GM23338 (cell line): ENCODE measurements around the gene PYGO2.

Experiments used
- CREB1 ChIP-seq: fragments of 250-450 bp; sonication (Bioruptor Pico); IDR thresholded peaks from 2 replicates; pipeline ENCODE4 v1.5.0; 2020; ENCODE audit warnings: low read depth, mild to moderate bottlenecking, moderate library complexity
- CTCF ChIP-seq, 2 experiments: fragments of 200-600 bp in 1 of 2; sonication (generic) in 1 of 2; conservative IDR thresholded peaks; 2 replicates each; pipeline versions ENCODE4 v1.5.1 to v1.6.1; 2016 to 2017; ENCODE audit warnings: antibody characterized with exemption in 2 of 2, low read depth in 2 of 2, mild to moderate bottlenecking in 2 of 2, moderate library complexity in 1 of 2
- ETS1 ChIP-seq: IDR thresholded peaks from 2 replicates; pipeline ENCODE4 v1.6.1; 2016; ENCODE audit warnings: antibody characterized with exemption
- EZH2 ChIP-seq: fragments of 200-600 bp; sonication (generic); IDR thresholded peaks from one replicate; pipeline ENCODE4 v1.8.0; 2017; ENCODE audit warnings: antibody characterized with exemption, mild to moderate bottlenecking, low read depth; ENCODE audit not compliant: unreplicated experiment
- EZH2phosphoT487 ChIP-seq: fragments of 200-600 bp; sonication (generic); IDR thresholded peaks from one replicate; pipeline ENCODE4 v1.8.1; 2018; ENCODE audit warnings: antibody characterized with exemption; ENCODE audit not compliant: unreplicated experiment
- JUNB ChIP-seq: IDR thresholded peaks from one replicate; pipeline ENCODE4 v1.6.1; 2016; ENCODE audit warnings: antibody characterized with exemption; ENCODE audit not compliant: unreplicated experiment
- NANOG ChIP-seq: IDR thresholded peaks from 2 replicates; pipeline ENCODE4 v1.6.1; 2016; ENCODE audit warnings: antibody characterized with exemption, borderline replicate concordance
- POLR2AphosphoS5 ChIP-seq: IDR thresholded peaks from 2 replicates; pipeline ENCODE4 v1.6.1; 2016; ENCODE audit warnings: antibody characterized with exemption, low read depth
- REST ChIP-seq: IDR thresholded peaks from one replicate; pipeline ENCODE4 v1.6.1; 2018; ENCODE audit warnings: antibody characterized with exemption; ENCODE audit not compliant: unreplicated experiment
- STAT1 ChIP-seq: IDR thresholded peaks from one replicate; pipeline ENCODE4 v1.6.1; 2016; ENCODE audit warnings: antibody characterized with exemption; ENCODE audit not compliant: unreplicated experiment
- ZNF114 ChIP-seq: fragments of 250-450 bp; sonication (Bioruptor Pico); IDR thresholded peaks from 2 replicates; pipeline ENCODE4 v1.5.0; 2020; ENCODE audit warnings: mild to moderate bottlenecking, moderate library complexity
- ZNF331 ChIP-seq: fragments of 250-450 bp; sonication (Bioruptor Pico); IDR thresholded peaks from 2 replicates; pipeline ENCODE4 v1.5.0; 2020; ENCODE audit warnings: low read depth, mild to moderate bottlenecking, moderate library complexity
- ZNF462 ChIP-seq: fragments of 250-450 bp; sonication (Bioruptor Pico); IDR thresholded peaks from 2 replicates; pipeline ENCODE4 v1.5.0; 2020; ENCODE audit warnings: mild to moderate bottlenecking, moderate library complexity

GRCh38 chr1:154994591-154994990 lies 33.0 kb upstream of the PYGO2 start:
- TF ChIP-seq JUNB = no peak
- TF ChIP-seq CTCF (conservative IDR thresholded peaks at IDR 0.05; ENCODE audit: low read depth in 2 of 2) = no peak
- no peak for TF ChIP-seq EZH2phosphoT487
- no peak for TF ChIP-seq POLR2AphosphoS5
- no peak for TF ChIP-seq ETS1
- TF ChIP-seq CREB1 = no peak
- no peak for TF ChIP-seq EZH2
- TF ChIP-seq REST = no peak
- no peak for TF ChIP-seq ZNF114 (CRISPR knock-in tag)
- no peak for TF ChIP-seq ZNF331
- no peak for TF ChIP-seq STAT1
- TF ChIP-seq NANOG = no peak
- no peak for TF ChIP-seq ZNF462 (CRISPR knock-in tag)
